HAP-1 (cell line): ENCODE data around the gene MOV10.
"Not testable (repeated sequence)": the region's sequence is repeated elsewhere in the genome, so short reads cannot be mapped to it uniquely, and the experiment has no call there.

Source experiments
- DNase-seq, 2 experiments: peaks; one replicate each; pipeline ENCODE4 v3.0.0-alpha.2; 2016 to 2020; ENCODE audit warnings: low spot score in 2 of 2
- H3K27me3 ChIP-seq: fragments of 250-450 bp; sonication (Bioruptor Pico); 2 replicates; pipeline ENCODE4 v1.5.1; 2020; ENCODE audit warnings: low read depth, mild to moderate bottlenecking, moderate library complexity
- H3K36me3 ChIP-seq: fragments of 250-450 bp; sonication (Bioruptor Pico); replicated peaks from 2 replicates; pipeline ENCODE4 v1.5.1; 2020; ENCODE audit warnings: mild to moderate bottlenecking
- H3K4me1 ChIP-seq: fragments of 250-450 bp; sonication (Bioruptor Pico); 2 replicates; pipeline ENCODE4 v1.5.1; 2020; ENCODE audit warnings: mild to moderate bottlenecking
- H3K4me3 ChIP-seq: fragments of 250-450 bp; sonication (Bioruptor Pico); 2 replicates; pipeline ENCODE4 v1.5.1; 2020; ENCODE audit warnings: mild to moderate bottlenecking, moderate library complexity
- H3K9me3 ChIP-seq: fragments of 250-450 bp; sonication (Bioruptor Pico); 2 replicates; pipeline ENCODE4 v1.5.1; 2020; ENCODE audit warnings: mild to moderate bottlenecking, moderate library complexity
- in situ Hi-C: fragments of 300-500 bp; cut with MboI; formaldehyde crosslinking; loops from 3 replicates; pipeline ENCODE4 v1.14.3; 2020; ENCODE audit warnings: low sequenced_read_pairs, inconsistent platforms, mixed read lengths

MOV10 gene

GRCh38 chr1:112640437-112640836, 34.0 kb upstream of the MOV10 start:
- in situ Hi-C loops: not testable (repeated sequence)

GRCh38 chr1:112643080-112643479, 31.4 kb upstream of the MOV10 start:
- no peak for DNase-seq
- no peaks in the 10 kb centered on the region for H3K9me3 ChIP-seq
- H3K4me3 ChIP-seq: no peak overlapping the region
- H3K4me1 ChIP-seq: peaks cover 8% of the 10 kb centered on the region
- H3K36me3 ChIP-seq: peaks cover 12% of the 10 kb centered on the region
- no peaks in the 10 kb centered on the region for H3K27me3 ChIP-seq
- in situ Hi-C loops: no loop called here

More at GRCh38 chr1:112640437-112640836, 34.0 kb upstream of the MOV10 start:
- DNase-seq, H3K4me3 ChIP-seq, H3K27me3 ChIP-seq, H3K9me3 ChIP-seq, H3K36me3 ChIP-seq: not testable (repeated sequence)
- H3K4me1 ChIP-seq: peaks cover 32% of the 10 kb centered on the region

GRCh38 chr1:112646225-112646624, 28.2 kb upstream of the MOV10 start:
- in situ Hi-C loops: no loop called here
- peaks cover 41% of the 10 kb centered on the region for H3K36me3 ChIP-seq

GRCh38 chr1:112651205-112651604, 23.3 kb upstream of the MOV10 start:
- no peaks in the 10 kb centered on the region for H3K27me3 ChIP-seq
- no peak overlapping the region for H3K4me3 ChIP-seq
- in situ Hi-C loops: no loop called here
- no peaks in the 10 kb centered on the region for H3K9me3 ChIP-seq
- no peak for DNase-seq
- H3K36me3 ChIP-seq: peaks cover 63% of the 10 kb centered on the region
- no peaks in the 10 kb centered on the region for H3K4me1 ChIP-seq

More at GRCh38 chr1:112646225-112646624, 28.2 kb upstream of the MOV10 start:
- Histone ChIP-seq H3K4me3 (no peak overlapping the region), H3K27me3 (no peaks in the 10 kb centered on the region), H3K4me1 (peaks cover 2% of the 10 kb centered on the region), H3K9me3 (no peaks in the 10 kb centered on the region)
- DNase-seq: no peak

- Histone ChIP-seq H3K9me3 (no peaks in the 10 kb centered on the region), H3K4me1 (peaks cover 2% of the 10 kb centered on the region), H3K27me3 (no peaks in the 10 kb centered on the region), H3K36me3 (peaks cover 65% of the 10 kb centered on the region), H3K4me3 (no peak overlapping the region)
- DNase-seq: no peak
- in situ Hi-C loops: no loop called here
Measured at GRCh38 chr1:112665857-112666256, 8.6 kb upstream of the MOV10 start.

GRCh38 chr1:112666946-112667345, 7.5 kb upstream of the MOV10 start:
- DNase-seq: no peak
- Histone ChIP-seq H3K9me3 (no peaks in the 10 kb centered on the region), H3K4me3 (no peak overlapping the region), H3K4me1 (peaks cover 13% of the 10 kb centered on the region), H3K27me3 (no peaks in the 10 kb centered on the region), H3K36me3 (peaks cover 62% of the 10 kb centered on the region)
- in situ Hi-C loops: no loop called here

- in situ Hi-C loops: no loop called here
- H3K4me3 ChIP-seq: no peak overlapping the region
- peaks cover 43% of the 10 kb centered on the region for H3K36me3 ChIP-seq
- H3K4me1 ChIP-seq: peaks cover 48% of the 10 kb centered on the region
- H3K27me3 ChIP-seq: no peaks in the 10 kb centered on the region
- no peaks in the 10 kb centered on the region for H3K9me3 ChIP-seq
- DNase-seq: peak; percentile 37 to 90
Measured at GRCh38 chr1:112672009-112672408, 2.5 kb upstream of the MOV10 start.

GRCh38 chr1:112672842-112673241, 1.6 kb upstream of the MOV10 start:
- in situ Hi-C loops: no loop called here
- Histone ChIP-seq H3K4me1 (peaks cover 52% of the 10 kb centered on the region), H3K9me3 (no peaks in the 10 kb centered on the region), H3K27me3 (no peaks in the 10 kb centered on the region), H3K4me3 (no peak overlapping the region), H3K36me3 (peaks cover 40% of the 10 kb centered on the region)
- no peak for DNase-seq

GRCh38 chr1:112673592-112674439, 643 bp upstream of the MOV10 start:
- Histone ChIP-seq H3K4me1 (peaks cover 57% of the 10 kb centered on the region), H3K9me3 (no peaks in the 10 kb centered on the region), H3K27me3 (no peaks in the 10 kb centered on the region), H3K36me3 (peaks cover 40% of the 10 kb centered on the region), H3K4me3 (peak overlapping the region; percentile 67)
- peak; percentile 35 to 37 for DNase-seq
- in situ Hi-C loops: no loop called here

- H3K4me1 ChIP-seq: peaks cover 57% of the 10 kb centered on the region
- in situ Hi-C loops: no loop called here
- DNase-seq: peak in 1 of 2 experiments; percentile 73
Measured at GRCh38 chr1:112674986-112675727, 698 bp downstream of the MOV10 start.

GRCh38 chr1:112675728-112676381, 1.4 kb downstream of the MOV10 start:
- Histone ChIP-seq H3K4me1 (peaks cover 55% of the 10 kb centered on the region), H3K36me3 (peaks cover 27% of the 10 kb centered on the region), H3K9me3 (no peaks in the 10 kb centered on the region), H3K27me3 (no peaks in the 10 kb centered on the region), H3K4me3 (peak overlapping the region; percentile 67)
- in situ Hi-C loops: no loop called here
- no peak for DNase-seq

More at GRCh38 chr1:112674986-112675727, 698 bp downstream of the MOV10 start:
- Histone ChIP-seq H3K36me3 (peaks cover 28% of the 10 kb centered on the region), H3K27me3 (no peaks in the 10 kb centered on the region), H3K4me3 (peak overlapping the region; percentile 67), H3K9me3 (no peaks in the 10 kb centered on the region)

- Histone ChIP-seq H3K9me3 (no peaks in the 10 kb centered on the region), H3K36me3 (peaks cover 20% of the 10 kb centered on the region), H3K4me3 (peak overlapping the region; percentile 67), H3K4me1 (peaks cover 48% of the 10 kb centered on the region), H3K27me3 (no peaks in the 10 kb centered on the region)
- in situ Hi-C loops: no loop called here
- no peak for DNase-seq
Measured at GRCh38 chr1:112676543-112676942, 2.1 kb downstream of the MOV10 start.

- Histone ChIP-seq H3K27me3 (no peaks in the 10 kb centered on the region), H3K4me3 (no peak overlapping the region), H3K36me3 (peaks cover 19% of the 10 kb centered on the region), H3K9me3 (no peaks in the 10 kb centered on the region), H3K4me1 (peaks cover 40% of the 10 kb centered on the region)
- DNase-seq: no peak
- in situ Hi-C loops: no loop called here
Measured at GRCh38 chr1:112677501-112677900, 3.0 kb downstream of the MOV10 start.
